HepG2 (cell line): ENCODE measurements around the gene PHKB. TPM values are rescaled to one million over a fixed set of nuclear protein-coding genes. Genes with fewer than 3 reads are reported as not detected.

Experiments used
- ATAC-seq: fragments of 200-7000 bp; cut with Tn5 transposase; 3 replicates; pipeline ENCODE4 v1.9.1; 2020; ENCODE audit warnings: mild to moderate bottlenecking, moderate library complexity
- BruUV-seq: library from RNA; stranded (reverse); fragments of 400-500 nt; replicated peaks from 2 replicates; lab custom pipeline; 2021; lab: Mats Ljungman, UMichigan
- CTCF ChIA-PET: fragments of 300-600 bp; formaldehyde crosslinking; extraction: SDS; loops from one replicate; lab custom pipeline; 2021; ENCODE audit warnings: low total read pairs, inconsistent platforms, low intra/inter-chr PET ratio; lab: Yijun Ruan, JAX
- POLR2A ChIA-PET: fragments of 350-600 bp; sonication (Branson Sonifier 250); formaldehyde crosslinking; loops from one replicate; lab custom pipeline; 2020; ENCODE audit warnings: antibody characterized with exemption, inconsistent platforms; lab: Yijun Ruan, JAX
- DNase-seq: peaks from one replicate; pipeline ENCODE4 v3.0.0-alpha.2; 2015; ENCODE audit warnings: low spot score
- FAIRE-seq: peaks from 3 replicates; lab custom pipeline; 2011; peaks lifted over from hg19 to GRCh38; lab: Jason Lieb, UNC
- H2AFZ ChIP-seq: one replicate; pipeline ENCODE4 v1.6.1; 2011; ENCODE audit warnings: low read length, inconsistent platforms
- H3K27ac ChIP-seq: fragments of 300-600 bp; 3 replicates; pipeline ENCODE4 v1.8.0; 2011; ENCODE audit warnings: mixed run types, mild to moderate bottlenecking, mixed read lengths, low read length, inconsistent platforms; ENCODE audit not compliant: insufficient read depth; ENCODE audit errors: extremely low read length
- H3K27me3 ChIP-seq, 2 experiments: fragments of 200-600 bp in 1 of 2; 2 replicates in 1 of 2; 3 replicates in 1 of 2; pipeline versions ENCODE4 v1.6.0 to v1.8.0; 2011; ENCODE audit warnings: low read length in 2 of 2, mild to moderate bottlenecking in 2 of 2, moderate library complexity in 2 of 2, inconsistent platforms in 1 of 2; ENCODE audit not compliant: insufficient read depth in 2 of 2, control insufficient read depth in 1 of 2
- H3K36me3 ChIP-seq, 2 experiments: fragments of 200-600 bp in 1 of 2; replicated peaks in 1 of 2; 2 replicates in 1 of 2; 3 replicates in 1 of 2; pipeline versions ENCODE4 v1.5.1 to v1.8.0; 2011; ENCODE audit warnings: low read length in 2 of 2, inconsistent platforms in 1 of 2; ENCODE audit not compliant: insufficient read depth in 2 of 2, control insufficient read depth in 1 of 2
- H3K4me1 ChIP-seq: 2 replicates; pipeline ENCODE4 v1.5.1; 2012; ENCODE audit warnings: low read length, inconsistent platforms; ENCODE audit not compliant: insufficient read depth
- H3K4me2 ChIP-seq: 2 replicates; pipeline ENCODE4 v1.6.0; 2011; ENCODE audit warnings: low read depth, low read length, inconsistent platforms
- H3K4me3 ChIP-seq, 3 experiments: fragments of 200-600 bp in 1 of 3; sonication (generic), shearing (Covaris generic) in 1 of 3; replicated peaks in 1 of 3; 2 replicates each; pipeline ENCODE4 v1.5.1; 2011 to 2016; ENCODE audit warnings: low read length in 3 of 3, inconsistent platforms in 2 of 3, low read depth in 2 of 3, mild to moderate bottlenecking in 2 of 3, control low read depth in 1 of 3, mixed read lengths in 1 of 3; ENCODE audit not compliant: insufficient read depth in 1 of 3
- H3K79me2 ChIP-seq: one replicate; pipeline ENCODE4 v1.6.1; 2011; ENCODE audit warnings: low read length, inconsistent platforms; ENCODE audit not compliant: insufficient read depth
- H3K9ac ChIP-seq: 2 replicates; pipeline ENCODE4 v1.6.0; 2011; ENCODE audit warnings: mild to moderate bottlenecking, low read depth, low read length, inconsistent platforms; ENCODE audit not compliant: insufficient read depth
- H3K9me3 ChIP-seq: 2 replicates; pipeline ENCODE4 v1.5.1; 2012; ENCODE audit warnings: mild to moderate bottlenecking, low read length
- H4K20me1 ChIP-seq: 2 replicates; pipeline ENCODE4 v1.6.0; 2011; ENCODE audit warnings: inconsistent platforms, mild to moderate bottlenecking, low read length, moderate library complexity; ENCODE audit not compliant: insufficient read depth
- ARID5B ChIP-seq: IDR thresholded peaks from 2 replicates; pipeline ENCODE4 v1.4.0; 2020; ENCODE audit warnings: mild to moderate bottlenecking, missing genetic modification reagents
- CHCHD3 ChIP-seq: sonication (generic); formaldehyde crosslinking; IDR thresholded peaks from 2 replicates; pipeline ENCODE4 v1.8.0; 2022; ENCODE audit warnings: mild to moderate bottlenecking, missing genetic modification reagents, moderate library complexity
- NFIB ChIP-seq: sonication (generic); formaldehyde crosslinking; IDR thresholded peaks from 2 replicates; pipeline ENCODE4 v1.9.0; 2021; ENCODE audit warnings: missing genetic modification reagents, mild to moderate bottlenecking, borderline replicate concordance
- SRSF1 ChIP-seq: fragments of 200-400 bp; formaldehyde crosslinking; optimal IDR thresholded peaks from 2 replicates; pipeline ENCODE3; 2017; ENCODE audit warnings: mild to moderate bottlenecking, low read depth, low read length, moderate library complexity
- TBP ChIP-seq: sonication (generic); formaldehyde crosslinking; IDR thresholded peaks from 2 replicates; pipeline ENCODE4 v1.5.0; 2020; ENCODE audit warnings: missing genetic modification reagents
- TOPORS ChIP-seq: sonication (generic); formaldehyde crosslinking; IDR thresholded peaks from 2 replicates; pipeline ENCODE4 v1.8.0; 2023; ENCODE audit warnings: mild to moderate bottlenecking, missing genetic modification reagents
- TP53 ChIP-seq: sonication (generic); formaldehyde crosslinking; conservative IDR thresholded peaks from 2 replicates; pipeline ENCODE4 v1.4.0; 2020; ENCODE audit warnings: missing genetic modification reagents
- ZFYVE20 ChIP-seq: sonication (generic); formaldehyde crosslinking; IDR thresholded peaks from 2 replicates; pipeline ENCODE4 v1.8.0; 2023; ENCODE audit warnings: low read depth, mild to moderate bottlenecking, moderate library complexity, missing genetic modification reagents, borderline replicate concordance
- ZNF136 ChIP-seq: sonication (generic); formaldehyde crosslinking; IDR thresholded peaks from 2 replicates; pipeline ENCODE4 v1.8.1; 2022; ENCODE audit warnings: low read depth, mild to moderate bottlenecking, moderate library complexity, missing genetic modification reagents
- ZNF280B ChIP-seq: sonication (generic); formaldehyde crosslinking; IDR thresholded peaks from 2 replicates; pipeline ENCODE4 v1.5.0; 2020; ENCODE audit warnings: missing genetic modification reagents, mild to moderate bottlenecking, borderline replicate concordance
- ZNF431 ChIP-seq: sonication (generic); formaldehyde crosslinking; IDR thresholded peaks from 2 replicates; pipeline ENCODE4 v1.9.0; 2022; ENCODE audit warnings: missing genetic modification reagents, low read depth, mild to moderate bottlenecking, borderline replicate concordance
- WGBS: methylation state at CpG from one replicate; pipeline ENCODE4 v1.1.6; 2017; ENCODE audit warnings: low lambda C conversion rate; 5-methylcytosine and 5-hydroxymethylcytosine counted together
- in situ Hi-C: cut with HindIII; loops from 2 replicates; pipeline ENCODE4 v1.10.0; 2017; ENCODE audit warnings: low pct_unique_long_range_greater_than_20kb; ENCODE audit not compliant: extremely low pct_ligation_motif_present
- intact Hi-C: fragments of 100-400 bp; cut with micrococcal nuclease; formaldehyde crosslinking; loops from one replicate; pipeline ENCODE4 v1.10.0; 2022; ENCODE audit not compliant: unreplicated experiment
- polyA plus RNA-seq, 8 experiments: library from polyadenylated mRNA; depleted of rRNA in 3 of 8; stranded (reverse) in 7 of 8; unstranded in 1 of 8; fragments of >200 nt; fragmentation: Illumina TruSeq in 4 of 8; extraction: Trizol in 4 of 8; gene quantifications; 2 replicates each; pipeline versions ENCODE4 v1.2.1 to v1.2.3, GENCODE V29; 2011 to 2016; ENCODE audit warnings: low read depth in 4 of 8, missing spikeins in 1 of 8, mixed read lengths in 1 of 8; ENCODE audit not compliant: insufficient read depth in 1 of 8
- total RNA-seq, 5 experiments: library from RNA; depleted of rRNA; stranded (reverse); fragments of >200 nt; fragmentation: Illumina TruSeq; extraction: Trizol; gene quantifications; 2 replicates each; pipeline ENCODE4 v1.2.3, GENCODE V29; 2016; ENCODE audit warnings: low read depth in 1 of 5
- TF ChIP-seq, protein P1 (sequence below), 2 experiments: IDR thresholded peaks; 2 replicates each; pipeline ENCODE4 v1.6.1; 2011 to 2012; ENCODE audit warnings: low read length in 2 of 2, borderline replicate concordance in 1 of 2, low read depth in 1 of 2, mild to moderate bottlenecking in 1 of 2, moderate library complexity in 1 of 2
- TF ChIP-seq, protein P2 (sequence below): sonication (generic); formaldehyde crosslinking; IDR thresholded peaks from 2 replicates; pipeline ENCODE4 v1.4.0; 2020; ENCODE audit warnings: mild to moderate bottlenecking, missing genetic modification reagents
- TF ChIP-seq, protein P3 (sequence below): IDR thresholded peaks from 2 replicates; pipeline ENCODE4 v1.6.1; 2018; ENCODE audit warnings: missing genetic modification reagents

Gene PHKB
- total and polyA plus RNA-seq, 2 of the 13 experiments (the other 11 are each of a cell fraction or from before 2014, with no cell fraction given), result 66.0 to 80.8 TPM

- H3K9ac ChIP-seq, result no peak overlapping the region
- no peak for DNase-seq
- H3K79me2 ChIP-seq, result no peaks in the 10 kb centered on the region
- intact Hi-C loops (no loop called here), in situ Hi-C loops (no loop called here)
- FAIRE-seq, result no peak
- no TSS peak for BruUV-seq
- H3K27me3 ChIP-seq, result no peaks in the 10 kb centered on the region
- no peak overlapping the region for H3K4me3 ChIP-seq
- POLR2A ChIA-PET, result no interaction called here
- CTCF ChIA-PET, result no interaction called here
- ATAC-seq, result no peak
- H3K9me3 ChIP-seq, result no peaks in the 10 kb centered on the region
- H3K4me1 ChIP-seq, result no peaks in the 10 kb centered on the region
- H3K4me2 ChIP-seq, result no peak overlapping the region
- peaks cover 14 to 48% of the 10 kb centered on the region in 2 experiments for H3K36me3 ChIP-seq
- WGBS, result 95% methylated on average over 3 of the region's 3 CpGs
- no peak overlapping the region for H2AFZ ChIP-seq
- H4K20me1 ChIP-seq, result no peaks in the 10 kb centered on the region
- no peak overlapping the region for H3K27ac ChIP-seq
- TF ChIP-seq, protein P1, sequence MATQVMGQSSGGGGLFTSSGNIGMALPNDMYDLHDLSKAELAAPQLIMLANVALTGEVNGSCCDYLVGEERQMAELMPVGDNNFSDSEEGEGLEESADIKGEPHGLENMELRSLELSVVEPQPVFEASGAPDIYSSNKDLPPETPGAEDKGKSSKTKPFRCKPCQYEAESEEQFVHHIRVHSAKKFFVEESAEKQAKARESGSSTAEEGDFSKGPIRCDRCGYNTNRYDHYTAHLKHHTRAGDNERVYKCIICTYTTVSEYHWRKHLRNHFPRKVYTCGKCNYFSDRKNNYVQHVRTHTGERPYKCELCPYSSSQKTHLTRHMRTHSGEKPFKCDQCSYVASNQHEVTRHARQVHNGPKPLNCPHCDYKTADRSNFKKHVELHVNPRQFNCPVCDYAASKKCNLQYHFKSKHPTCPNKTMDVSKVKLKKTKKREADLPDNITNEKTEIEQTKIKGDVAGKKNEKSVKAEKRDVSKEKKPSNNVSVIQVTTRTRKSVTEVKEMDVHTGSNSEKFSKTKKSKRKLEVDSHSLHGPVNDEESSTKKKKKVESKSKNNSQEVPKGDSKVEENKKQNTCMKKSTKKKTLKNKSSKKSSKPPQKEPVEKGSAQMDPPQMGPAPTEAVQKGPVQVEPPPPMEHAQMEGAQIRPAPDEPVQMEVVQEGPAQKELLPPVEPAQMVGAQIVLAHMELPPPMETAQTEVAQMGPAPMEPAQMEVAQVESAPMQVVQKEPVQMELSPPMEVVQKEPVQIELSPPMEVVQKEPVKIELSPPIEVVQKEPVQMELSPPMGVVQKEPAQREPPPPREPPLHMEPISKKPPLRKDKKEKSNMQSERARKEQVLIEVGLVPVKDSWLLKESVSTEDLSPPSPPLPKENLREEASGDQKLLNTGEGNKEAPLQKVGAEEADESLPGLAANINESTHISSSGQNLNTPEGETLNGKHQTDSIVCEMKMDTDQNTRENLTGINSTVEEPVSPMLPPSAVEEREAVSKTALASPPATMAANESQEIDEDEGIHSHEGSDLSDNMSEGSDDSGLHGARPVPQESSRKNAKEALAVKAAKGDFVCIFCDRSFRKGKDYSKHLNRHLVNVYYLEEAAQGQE (IDR thresholded peaks at IDR 0.05; ENCODE audit: borderline replicate concordance in 1 of 2, low read depth in 1 of 2, low read length in 2 of 2), result no peak
- no peak for TF ChIP-seq TOPORS
- TF ChIP-seq, protein P2, sequence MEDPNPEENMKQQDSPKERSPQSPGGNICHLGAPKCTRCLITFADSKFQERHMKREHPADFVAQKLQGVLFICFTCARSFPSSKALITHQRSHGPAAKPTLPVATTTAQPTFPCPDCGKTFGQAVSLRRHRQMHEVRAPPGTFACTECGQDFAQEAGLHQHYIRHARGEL (CRISPR knock-in tag), result no peak
- no peak for TF ChIP-seq ZNF280B (CRISPR knock-in tag)
- TF ChIP-seq ZFYVE20 (CRISPR knock-in tag), result no peak
- no peak for TF ChIP-seq ZNF136 (CRISPR knock-in tag)
- TF ChIP-seq ARID5B (CRISPR knock-in tag), result no peak
- TF ChIP-seq SRSF1, result no peak
- TF ChIP-seq, protein P3, sequence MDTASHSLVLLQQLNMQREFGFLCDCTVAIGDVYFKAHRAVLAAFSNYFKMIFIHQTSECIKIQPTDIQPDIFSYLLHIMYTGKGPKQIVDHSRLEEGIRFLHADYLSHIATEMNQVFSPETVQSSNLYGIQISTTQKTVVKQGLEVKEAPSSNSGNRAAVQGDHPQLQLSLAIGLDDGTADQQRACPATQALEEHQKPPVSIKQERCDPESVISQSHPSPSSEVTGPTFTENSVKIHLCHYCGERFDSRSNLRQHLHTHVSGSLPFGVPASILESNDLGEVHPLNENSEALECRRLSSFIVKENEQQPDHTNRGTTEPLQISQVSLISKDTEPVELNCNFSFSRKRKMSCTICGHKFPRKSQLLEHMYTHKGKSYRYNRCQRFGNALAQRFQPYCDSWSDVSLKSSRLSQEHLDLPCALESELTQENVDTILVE (CRISPR knock-in tag), result no peak
- TF ChIP-seq ZNF431 (CRISPR knock-in tag), result no peak
- no peak for TF ChIP-seq TBP
- TF ChIP-seq CHCHD3 (CRISPR knock-in tag), result no peak
- no peak for TF ChIP-seq TP53 (CRISPR knock-in tag)
- TF ChIP-seq NFIB (CRISPR knock-in tag), result no peak
These were observed 131.1 kb downstream of the PHKB start for GRCh38 chr16:47592232-47592631.
